SU-DHL-6 (cell line): ENCODE measurements around the gene ANKH.

Experiments used
- EZH2phosphoT487 ChIP-seq: fragments of 200-600 bp; sonication (generic), shearing (Covaris generic); conservative IDR thresholded peaks from 2 replicates; pipeline ENCODE4 v1.6.1; 2018; ENCODE audit warnings: mild to moderate bottlenecking, antibody characterized with exemption, low read length, moderate library complexity, mixed read lengths
- TF ChIP-seq, protein P1 (sequence below): fragments of 200-600 bp; sonication (generic); IDR thresholded peaks from one replicate; pipeline ENCODE4 v1.5.1; 2017; ENCODE audit warnings: antibody characterized with exemption, mild to moderate bottlenecking, low read length, moderate library complexity; ENCODE audit not compliant: insufficient read depth, poor library complexity, severe bottlenecking

GRCh38 chr5:14702238-14702839, 169.2 kb downstream of the ANKH start:
- TF ChIP-seq, protein P1, sequence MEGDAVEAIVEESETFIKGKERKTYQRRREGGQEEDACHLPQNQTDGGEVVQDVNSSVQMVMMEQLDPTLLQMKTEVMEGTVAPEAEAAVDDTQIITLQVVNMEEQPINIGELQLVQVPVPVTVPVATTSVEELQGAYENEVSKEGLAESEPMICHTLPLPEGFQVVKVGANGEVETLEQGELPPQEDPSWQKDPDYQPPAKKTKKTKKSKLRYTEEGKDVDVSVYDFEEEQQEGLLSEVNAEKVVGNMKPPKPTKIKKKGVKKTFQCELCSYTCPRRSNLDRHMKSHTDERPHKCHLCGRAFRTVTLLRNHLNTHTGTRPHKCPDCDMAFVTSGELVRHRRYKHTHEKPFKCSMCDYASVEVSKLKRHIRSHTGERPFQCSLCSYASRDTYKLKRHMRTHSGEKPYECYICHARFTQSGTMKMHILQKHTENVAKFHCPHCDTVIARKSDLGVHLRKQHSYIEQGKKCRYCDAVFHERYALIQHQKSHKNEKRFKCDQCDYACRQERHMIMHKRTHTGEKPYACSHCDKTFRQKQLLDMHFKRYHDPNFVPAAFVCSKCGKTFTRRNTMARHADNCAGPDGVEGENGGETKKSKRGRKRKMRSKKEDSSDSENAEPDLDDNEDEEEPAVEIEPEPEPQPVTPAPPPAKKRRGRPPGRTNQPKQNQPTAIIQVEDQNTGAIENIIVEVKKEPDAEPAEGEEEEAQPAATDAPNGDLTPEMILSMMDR: no peak
- TF ChIP-seq EZH2phosphoT487: no peak
